T1000 (cell line): ENCODE data around the gene WDR13.
A peak's percentile ranks its signal among the peaks of the same experiment; 100 is the strongest.
"Not testable (repeated sequence)": the region's sequence is repeated elsewhere in the genome, so short reads cannot be mapped to it uniquely, and the experiment has no call there.

Experiments
- DNase-seq: peaks from one replicate; lab custom pipeline; 2025; ENCODE audit warnings: mixed read lengths; lab: John Stamatoyannopoulos, UW

The WDR13 gene

DNA sequence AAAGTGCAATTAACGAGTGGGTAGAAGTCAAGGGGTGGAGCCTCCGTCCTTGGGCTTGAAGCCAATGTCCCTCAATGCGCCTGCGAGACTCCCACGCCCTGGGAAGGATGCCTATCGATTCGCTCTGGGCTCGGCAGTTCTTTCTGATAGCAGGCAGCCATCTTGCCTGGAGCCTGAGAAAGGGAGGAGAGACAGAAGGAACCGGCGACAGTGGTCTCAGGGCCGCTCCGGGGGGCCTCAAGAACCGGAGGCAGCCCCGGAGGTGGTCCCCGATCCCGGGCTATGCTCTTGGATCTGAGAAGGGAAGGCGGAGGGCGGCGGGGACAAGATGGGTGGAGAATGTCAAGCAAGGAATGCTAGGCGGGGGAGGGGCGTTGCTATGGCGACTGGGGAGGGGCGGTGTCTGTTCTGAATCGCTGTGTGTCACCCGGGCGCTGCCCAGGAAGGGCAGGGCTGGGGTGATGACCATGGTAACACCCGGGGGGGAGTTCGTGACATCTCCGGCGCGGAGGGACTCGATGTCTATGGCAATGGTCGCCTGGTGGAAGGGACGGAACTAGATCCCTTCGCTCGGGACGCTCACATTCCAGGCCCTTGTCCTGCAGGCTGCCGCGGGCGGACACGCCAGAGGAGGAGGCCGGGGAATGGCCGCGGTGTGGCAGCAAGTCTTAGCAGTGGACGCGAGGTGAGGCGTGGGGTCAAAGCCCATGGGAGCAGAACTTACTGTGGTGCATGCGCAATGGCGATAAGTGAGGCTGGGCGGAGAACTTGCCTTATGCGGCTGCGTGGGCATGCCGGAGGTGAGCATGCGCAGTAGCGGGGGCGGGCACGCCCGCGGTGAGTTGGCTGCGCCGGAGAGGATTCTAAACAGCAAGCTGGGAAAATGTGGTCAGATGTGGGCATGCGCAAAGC lies at the start of gene WDR13:
Gene WDR13 (plus strand): TSS at position 140 of the 912 bp plus-strand sequence. CDS start 505 bp downstream, at position 645.
- peak; percentile 93 for DNase-seq

DNA sequence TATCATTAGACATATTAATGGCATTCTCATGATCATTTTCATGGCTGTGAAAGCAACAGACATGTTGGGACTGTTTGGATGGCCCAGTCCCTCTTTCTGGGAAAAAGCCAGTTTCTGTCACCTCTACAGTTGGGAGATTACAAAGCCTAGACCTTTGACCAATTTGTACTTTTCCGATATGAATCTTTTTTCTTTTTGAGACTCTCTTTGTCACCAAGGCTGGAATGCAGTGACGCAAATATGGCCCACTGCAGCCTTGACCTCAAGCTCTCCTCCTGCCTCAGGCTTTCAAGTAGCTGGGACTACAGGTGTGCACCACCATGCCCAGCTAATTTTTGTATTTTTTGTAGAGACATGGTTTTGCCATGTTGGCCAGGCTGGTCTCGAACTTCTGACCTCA lies 48.4 kb upstream of the WDR13 start:
- DNase-seq, result no peak

GRCh38 chrX:48555731-48556325 lies 41.5 kb upstream of the WDR13 start:
- DNase-seq, result not testable (repeated sequence)

- no peak for DNase-seq
Observed at GRCh38 chrX:48558271-48558670, 39.0 kb upstream of the WDR13 start.

DNA sequence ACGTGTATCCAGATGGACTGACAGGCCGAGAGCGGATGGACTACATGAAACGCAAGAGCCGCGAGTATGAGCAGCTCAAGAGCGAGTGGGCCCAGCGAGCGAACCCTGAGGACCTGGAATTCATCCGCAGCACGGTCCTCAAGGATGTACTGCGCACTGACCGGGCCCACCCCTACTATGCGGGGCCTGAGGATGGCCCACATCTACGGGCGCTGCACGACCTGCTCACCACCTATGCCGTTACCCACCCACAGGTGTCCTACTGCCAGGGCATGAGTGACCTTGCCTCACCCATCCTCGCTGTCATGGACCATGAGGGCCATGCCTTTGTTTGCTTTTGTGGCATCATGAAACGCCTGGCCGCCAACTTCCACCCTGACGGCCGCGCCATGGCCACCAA lies 37.7 kb upstream of the WDR13 start:
- no peak for DNase-seq

DNA sequence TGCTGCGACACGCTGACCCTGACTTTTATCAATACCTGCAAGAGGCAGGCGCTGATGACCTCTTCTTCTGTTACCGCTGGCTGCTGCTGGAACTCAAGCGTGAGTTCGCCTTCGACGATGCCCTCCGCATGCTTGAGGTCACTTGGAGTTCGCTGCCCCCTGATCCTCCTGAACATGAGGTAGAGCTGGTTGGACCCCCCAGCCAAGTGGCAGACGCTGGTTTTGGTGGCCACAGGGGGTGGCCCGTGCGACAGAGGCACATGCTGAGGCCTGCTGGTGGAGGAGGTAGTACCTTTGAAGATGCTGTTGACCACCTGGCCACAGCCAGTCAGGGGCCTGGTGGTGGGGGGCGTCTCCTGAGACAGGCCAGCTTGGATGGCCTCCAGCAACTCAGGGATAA lies 37.2 kb upstream of the WDR13 start:
- no peak for DNase-seq

DNA sequence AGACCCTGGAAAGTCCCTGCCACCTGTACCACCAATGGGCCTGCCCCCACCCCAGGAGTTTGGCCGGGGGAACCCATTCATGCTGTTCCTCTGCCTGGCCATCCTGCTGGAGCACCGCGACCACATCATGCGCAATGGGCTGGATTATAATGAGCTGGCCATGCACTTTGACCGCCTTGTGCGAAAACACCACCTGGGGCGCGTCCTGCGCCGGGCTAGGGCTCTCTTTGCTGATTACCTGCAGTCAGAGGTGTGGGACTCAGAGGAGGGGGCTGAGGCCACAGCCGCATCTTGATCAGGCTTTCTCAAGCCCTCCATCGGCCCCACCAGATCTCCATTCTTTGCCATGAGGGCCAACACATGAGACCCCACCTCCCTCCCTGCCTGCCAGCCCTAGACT lies 36.6 kb upstream of the WDR13 start:
- no peak for DNase-seq

- DNase-seq, result no peak
Observed at GRCh38 chrX:48569958-48570357, 27.3 kb upstream of the WDR13 start.

DNA sequence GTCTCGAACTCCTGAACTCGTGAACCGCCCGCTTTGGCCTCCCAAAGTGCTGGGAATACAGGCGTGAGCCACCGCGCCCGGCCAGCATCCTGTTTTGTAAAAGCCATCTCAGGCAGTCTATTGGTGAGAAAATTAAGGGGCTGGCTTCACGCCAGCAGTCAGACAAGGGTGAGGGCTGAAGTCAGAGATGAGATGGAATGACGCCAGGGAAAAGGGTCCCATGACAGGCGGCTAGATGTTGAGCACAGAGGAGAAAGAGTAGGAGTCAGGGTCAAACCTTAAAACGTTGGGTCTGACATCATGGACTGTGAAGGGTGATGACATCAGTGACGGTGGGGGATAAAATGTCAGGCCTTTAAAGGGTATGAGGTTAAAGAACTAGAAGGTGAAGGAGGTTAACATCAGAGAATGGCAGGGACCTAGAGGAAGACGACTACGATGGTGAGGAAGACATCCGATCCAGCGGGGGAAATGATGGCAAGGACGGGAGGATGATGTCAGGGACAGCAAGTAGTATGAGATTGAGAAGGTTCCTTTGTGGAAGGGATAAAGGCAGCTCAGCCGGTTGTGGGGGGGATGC lies 23.5 kb upstream of the WDR13 start:
- no peak for DNase-seq

DNA sequence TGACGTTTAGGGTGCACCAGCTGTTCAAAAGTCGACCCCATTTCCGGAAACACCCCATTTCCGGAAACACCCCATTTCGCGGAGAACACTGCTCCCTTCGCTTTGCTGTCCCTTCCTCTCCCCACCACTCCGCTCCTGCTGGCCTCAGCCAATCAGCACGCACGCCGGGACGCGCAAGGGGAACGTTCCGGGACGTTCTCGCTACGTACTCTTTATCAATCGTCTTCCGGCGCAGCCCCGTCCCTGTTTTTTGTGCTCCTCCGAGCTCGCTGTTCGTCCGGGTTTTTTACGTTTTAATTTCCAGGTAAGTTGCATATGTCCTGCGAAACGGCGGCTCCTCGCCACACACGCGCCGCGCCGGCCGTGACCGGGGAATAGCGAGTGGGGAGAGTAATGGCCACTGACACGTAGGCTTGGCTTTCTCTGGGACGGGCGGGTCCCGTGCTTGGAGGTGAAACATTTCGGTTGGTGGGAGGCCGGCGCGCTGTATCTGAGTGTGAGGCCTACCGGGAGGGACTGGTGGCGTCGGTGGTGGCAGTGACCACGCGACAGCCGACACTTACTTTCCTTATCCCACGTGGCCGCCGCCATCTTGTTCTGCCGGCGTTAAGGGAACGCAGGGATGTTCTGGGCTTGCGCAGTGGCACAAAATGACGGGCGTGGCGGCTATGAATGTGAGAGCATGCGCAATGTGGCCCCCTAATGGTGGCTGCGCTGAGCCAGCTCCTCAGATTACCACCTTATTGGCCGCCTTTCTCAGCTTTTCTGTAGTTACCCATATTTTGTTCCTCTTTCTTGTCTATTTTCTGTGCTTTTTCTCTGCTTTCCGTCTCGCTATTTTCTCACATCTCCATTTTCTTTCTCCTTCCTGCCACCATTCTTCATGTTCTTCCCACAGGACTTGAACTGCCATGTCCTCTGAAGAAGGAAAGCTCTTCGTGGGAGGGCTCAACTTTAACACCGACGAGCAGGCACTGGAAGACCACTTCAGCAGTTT lies 22.7 kb upstream of the WDR13 start, which contains the start of gene RBM3:
Gene RBM3 (plus strand): TSS at position 215 of the 997 bp plus-strand sequence. CDS start 697 bp downstream, at position 912.
- DNase-seq, result peak; percentile 85

DNA sequence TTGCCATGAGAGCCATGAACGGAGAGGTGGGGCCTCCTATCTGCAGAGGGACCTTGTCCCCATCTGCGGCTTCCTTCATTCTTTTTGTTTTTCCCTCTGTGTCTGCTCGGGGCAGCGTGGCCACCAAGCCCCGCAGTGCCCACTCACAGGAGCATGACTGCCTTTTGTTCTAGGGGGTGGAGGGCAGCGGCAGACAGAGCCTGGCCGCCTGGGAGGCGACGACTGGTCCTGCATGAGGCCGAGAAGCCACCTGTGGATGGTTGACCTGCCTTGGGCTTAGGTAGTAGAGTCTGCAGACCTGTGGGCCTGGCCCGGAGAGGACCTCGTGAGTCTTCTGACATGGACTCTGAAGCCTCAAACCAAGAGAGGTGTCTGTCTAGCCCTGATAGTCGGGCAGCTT lies 21.6 kb upstream of the WDR13 start:
- no peak for DNase-seq

DNA sequence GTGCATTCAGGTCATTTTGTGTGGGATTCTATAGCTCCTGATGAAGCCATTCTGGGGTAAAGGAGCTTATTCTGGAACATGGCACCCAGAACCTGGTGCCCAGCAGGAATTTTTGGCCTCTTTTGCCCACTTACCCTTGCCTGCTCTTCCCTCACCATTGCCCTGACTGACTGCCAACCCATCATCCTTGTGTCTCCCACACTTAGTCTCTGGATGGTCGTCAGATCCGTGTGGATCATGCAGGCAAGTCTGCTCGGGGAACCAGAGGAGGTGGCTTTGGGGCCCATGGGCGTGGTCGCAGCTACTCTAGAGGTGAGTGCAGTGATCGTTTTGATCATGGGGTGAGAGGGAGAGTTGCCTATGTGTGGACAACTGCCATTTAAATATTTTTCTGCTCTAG lies 21.2 kb upstream of the WDR13 start:
- DNase-seq, result no peak

DNA sequence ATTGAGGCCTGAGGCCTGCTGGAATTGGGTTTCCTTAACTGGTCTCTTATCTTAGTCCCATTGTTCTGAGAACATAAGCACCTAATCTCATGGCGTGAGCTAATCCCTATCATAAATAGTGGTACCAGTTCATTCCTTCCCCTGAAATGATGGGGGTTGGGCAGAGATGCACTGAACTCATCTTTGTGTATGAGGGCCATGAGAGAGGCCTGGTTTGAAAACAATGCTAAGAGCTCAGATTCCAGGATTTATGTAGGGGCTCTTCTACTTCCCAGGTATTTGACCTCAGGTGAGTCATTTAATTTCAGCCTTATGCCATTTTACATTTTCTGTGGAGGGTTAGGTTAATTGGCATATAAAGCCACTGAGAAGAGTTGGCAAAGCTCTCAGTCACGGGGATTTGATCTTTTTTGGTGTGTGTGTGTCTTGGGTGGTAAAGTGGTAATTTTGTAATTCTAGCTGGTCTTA lies 18.6 kb upstream of the WDR13 start:
- DNase-seq, result no peak

GRCh38 chrX:48579259-48579658 lies 18.0 kb upstream of the WDR13 start:
- no peak for DNase-seq

- no peak for DNase-seq
Observed at GRCh38 chrX:48580662-48581061, 16.6 kb upstream of the WDR13 start.

- DNase-seq, result no peak
Observed at GRCh38 chrX:48584698-48585097, 12.6 kb upstream of the WDR13 start.

- no peak for DNase-seq
Observed at GRCh38 chrX:48589482-48590162, 7.7 kb upstream of the WDR13 start.

DNA sequence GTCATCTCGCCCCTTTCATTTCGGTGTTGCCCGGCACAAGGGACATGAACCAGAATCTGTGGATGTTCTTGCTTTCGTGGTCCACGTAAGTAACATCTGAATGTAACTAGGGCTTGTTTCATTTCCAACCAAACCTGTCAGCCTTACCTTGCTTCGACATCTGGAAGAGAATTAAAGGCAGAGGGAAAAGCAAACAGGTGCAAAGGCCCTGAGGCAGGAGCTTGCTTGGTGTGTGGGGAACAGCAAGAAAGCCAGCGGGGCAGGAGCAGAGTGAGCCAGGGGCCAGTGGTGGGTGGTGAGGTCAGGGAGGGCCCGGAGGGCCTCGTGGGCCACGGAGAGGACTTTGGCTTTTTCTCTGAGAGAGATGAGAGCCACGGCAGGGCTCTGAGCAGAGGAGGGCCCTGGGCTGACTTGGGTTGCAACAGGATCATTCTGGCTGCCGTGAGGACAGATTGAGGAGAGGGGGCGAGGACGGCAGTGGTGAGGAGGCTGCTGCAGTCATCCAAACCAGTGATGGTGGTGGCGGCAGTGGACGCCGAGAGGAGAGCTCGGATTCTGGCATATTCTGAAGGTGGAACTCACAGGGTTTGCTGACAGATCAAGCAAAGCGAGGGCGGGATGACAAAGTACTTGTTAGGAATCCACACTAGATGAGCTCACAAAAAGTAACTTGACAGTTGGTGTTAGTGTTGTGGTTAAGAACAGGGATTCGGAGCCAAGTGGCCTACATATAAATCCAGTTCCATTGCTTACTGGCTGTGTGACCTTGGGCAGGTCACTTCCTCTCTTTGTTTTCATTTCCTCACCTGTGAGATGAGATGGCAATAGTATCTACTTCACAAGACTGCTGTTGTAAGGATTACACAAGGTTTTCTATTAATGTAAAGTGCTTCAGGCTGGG lies 6.8 kb upstream of the WDR13 start:
- DNase-seq, result no peak

DNA sequence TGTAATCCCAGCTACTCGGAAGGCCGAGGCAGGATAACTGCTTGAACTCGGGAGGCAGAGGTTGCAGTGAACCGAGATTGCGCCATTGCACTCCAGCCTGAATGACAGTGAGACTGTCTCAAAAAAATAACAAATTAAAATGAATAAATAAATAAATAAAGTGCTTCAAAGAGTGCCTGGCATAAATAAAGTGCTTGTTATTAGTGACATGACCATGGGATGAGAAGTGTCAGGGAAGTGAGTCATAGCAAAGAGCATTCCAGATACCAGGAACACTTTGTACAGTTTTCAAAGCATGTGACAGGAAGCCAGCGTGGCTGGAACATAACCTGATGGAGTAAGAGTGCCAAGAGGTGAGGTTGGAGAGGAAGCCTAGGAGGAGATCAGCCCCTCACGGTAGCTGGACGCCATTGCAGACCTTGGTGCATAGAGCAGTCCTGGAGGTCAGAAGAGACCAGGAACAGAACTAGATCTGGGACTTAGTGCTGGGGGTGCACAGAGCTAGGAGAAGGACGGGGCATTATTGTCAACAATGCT lies 6.0 kb upstream of the WDR13 start:
- DNase-seq, result no peak

- DNase-seq, result no peak
Observed at GRCh38 chrX:48592971-48593370, 4.3 kb upstream of the WDR13 start.
